PC-9 (cell line): ENCODE results near the gene NUMB.

Source experiments
- EZH2 ChIP-seq: fragments of 200-600 bp; sonication (generic); IDR thresholded peaks from 2 replicates; pipeline ENCODE4 v1.8.0; 2017; ENCODE audit warnings: antibody characterized with exemption, low read depth
- TF ChIP-seq, protein P1 (sequence below): fragments of 200-600 bp; sonication (generic); conservative IDR thresholded peaks from 2 replicates; pipeline ENCODE4 v1.6.1; 2017; ENCODE audit warnings: mixed run types, antibody characterized with exemption, mild to moderate bottlenecking, moderate library complexity

DNA sequence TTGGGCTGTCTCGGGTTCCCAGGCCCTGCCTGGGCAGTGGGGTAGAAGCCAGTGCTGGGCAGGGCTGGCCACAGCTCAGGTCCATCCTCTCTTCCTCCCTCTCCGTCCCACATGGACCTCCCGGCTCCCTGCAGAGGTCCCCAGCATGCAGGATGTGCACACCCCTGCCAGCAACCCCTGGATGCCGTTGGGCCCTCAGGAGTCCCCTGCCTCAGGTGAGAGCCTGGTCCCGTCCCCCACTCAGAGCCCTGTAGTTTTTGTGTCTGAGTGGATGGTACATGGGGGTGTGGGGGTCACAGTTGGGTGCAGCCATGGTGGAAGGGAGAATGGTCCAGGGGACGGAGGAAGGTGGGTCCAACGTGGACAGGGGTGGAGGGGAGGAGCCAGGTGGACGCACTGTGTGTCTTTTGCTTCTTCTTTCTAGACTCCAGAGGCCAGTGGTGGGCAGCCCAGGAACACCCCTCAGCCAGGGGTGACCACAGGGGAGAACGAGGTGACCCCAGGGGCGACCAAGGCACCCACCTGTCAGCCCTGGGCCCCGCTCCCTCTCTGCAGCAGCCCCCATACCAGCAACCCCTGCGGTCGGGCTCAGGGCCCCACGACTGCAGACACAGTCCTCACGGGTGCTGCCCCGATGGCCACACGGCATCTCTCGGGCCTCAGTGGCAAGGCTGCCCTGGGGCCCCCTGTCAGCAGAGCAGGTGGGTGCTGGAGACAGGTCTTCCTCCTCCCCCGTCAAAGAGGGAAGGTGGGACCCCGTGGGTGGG is 199.3 kb downstream of the NUMB start:
- TF ChIP-seq, protein P1, sequence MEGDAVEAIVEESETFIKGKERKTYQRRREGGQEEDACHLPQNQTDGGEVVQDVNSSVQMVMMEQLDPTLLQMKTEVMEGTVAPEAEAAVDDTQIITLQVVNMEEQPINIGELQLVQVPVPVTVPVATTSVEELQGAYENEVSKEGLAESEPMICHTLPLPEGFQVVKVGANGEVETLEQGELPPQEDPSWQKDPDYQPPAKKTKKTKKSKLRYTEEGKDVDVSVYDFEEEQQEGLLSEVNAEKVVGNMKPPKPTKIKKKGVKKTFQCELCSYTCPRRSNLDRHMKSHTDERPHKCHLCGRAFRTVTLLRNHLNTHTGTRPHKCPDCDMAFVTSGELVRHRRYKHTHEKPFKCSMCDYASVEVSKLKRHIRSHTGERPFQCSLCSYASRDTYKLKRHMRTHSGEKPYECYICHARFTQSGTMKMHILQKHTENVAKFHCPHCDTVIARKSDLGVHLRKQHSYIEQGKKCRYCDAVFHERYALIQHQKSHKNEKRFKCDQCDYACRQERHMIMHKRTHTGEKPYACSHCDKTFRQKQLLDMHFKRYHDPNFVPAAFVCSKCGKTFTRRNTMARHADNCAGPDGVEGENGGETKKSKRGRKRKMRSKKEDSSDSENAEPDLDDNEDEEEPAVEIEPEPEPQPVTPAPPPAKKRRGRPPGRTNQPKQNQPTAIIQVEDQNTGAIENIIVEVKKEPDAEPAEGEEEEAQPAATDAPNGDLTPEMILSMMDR, result no peak
- no peak for TF ChIP-seq EZH2
